ENCODE results near the gene CAPN6.

GRCh38 chrX:111268506-111268905 lies 1.8 kb downstream of the CAPN6 start:
- TF ChIP-seq CTCF (IDR thresholded peaks at IDR 0.05; ENCODE audit: insufficient read depth, low read length, poor library complexity, severe bottlenecking): no peak
- no peak for TF ChIP-seq EZH2phosphoT487 (conservative IDR thresholded peaks at IDR 0.05; ENCODE audit: low read length)

Measured in SU-DHL-6 (cell line).